ENCODE results near the gene SUFU. TPM values are rescaled to one million over a fixed set of nuclear protein-coding genes. Genes with fewer than 3 reads are reported as not detected.

SUFU gene
- total and polyA plus RNA-seq, 2 of the 13 experiments (the other 11 are each of a cell fraction or from before 2014, with no cell fraction given) = 2.9 to 5.5 TPM

- TF ChIP-seq, protein P1, sequence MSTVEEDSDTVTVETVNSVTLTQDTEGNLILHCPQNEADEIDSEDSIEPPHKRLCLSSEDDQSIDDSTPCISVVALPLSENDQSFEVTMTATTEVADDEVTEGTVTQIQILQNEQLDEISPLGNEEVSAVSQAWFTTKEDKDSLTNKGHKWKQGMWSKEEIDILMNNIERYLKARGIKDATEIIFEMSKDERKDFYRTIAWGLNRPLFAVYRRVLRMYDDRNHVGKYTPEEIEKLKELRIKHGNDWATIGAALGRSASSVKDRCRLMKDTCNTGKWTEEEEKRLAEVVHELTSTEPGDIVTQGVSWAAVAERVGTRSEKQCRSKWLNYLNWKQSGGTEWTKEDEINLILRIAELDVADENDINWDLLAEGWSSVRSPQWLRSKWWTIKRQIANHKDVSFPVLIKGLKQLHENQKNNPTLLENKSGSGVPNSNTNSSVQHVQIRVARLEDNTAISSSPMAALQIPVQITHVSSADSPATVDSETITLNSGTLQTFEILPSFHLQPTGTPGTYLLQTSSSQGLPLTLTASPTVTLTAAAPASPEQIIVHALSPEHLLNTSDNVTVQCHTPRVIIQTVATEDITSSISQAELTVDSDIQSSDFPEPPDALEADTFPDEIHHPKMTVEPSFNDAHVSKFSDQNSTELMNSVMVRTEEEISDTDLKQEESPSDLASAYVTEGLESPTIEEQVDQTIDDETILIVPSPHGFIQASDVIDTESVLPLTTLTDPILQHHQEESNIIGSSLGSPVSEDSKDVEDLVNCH (CRISPR knock-in tag; IDR thresholded peaks at IDR 0.05) = no peak
Measured at GRCh38 chr10:102673236-102673818, 169.6 kb downstream of the SUFU start (continued).

- ChIA-PET CTCF (ENCODE audit: low intra/inter-chr PET ratio, low total read pairs) (no interaction called here), POLR2A (interaction anchor here (0.7 to 2.5 kb wide), 7 partner anchors 11 to 46 kb away, joined by 3 to 12 read pairs (median 9); no protein-coding TSS in a partner anchor)
- Histone ChIP-seq H3K27me3 (ENCODE audit: control insufficient read depth in 1 of 2, insufficient read depth in 2 of 2, low read length in 2 of 2) (no peaks in the 10 kb centered on the region), H4K20me1 (ENCODE audit: insufficient read depth, low read length) (no peaks in the 10 kb centered on the region), H3K9me3 (ENCODE audit: low read length) (no peaks in the 10 kb centered on the region), H3K4me1 (ENCODE audit: insufficient read depth, low read length) (peaks cover 100% of the 10 kb centered on the region), H3K27ac (ENCODE audit: extremely low read length, insufficient read depth, low read length) (no peak overlapping the region), H2AFZ (ENCODE audit: low read length) (no peak overlapping the region), H3K79me2 (ENCODE audit: insufficient read depth, low read length) (no peaks in the 10 kb centered on the region), H3K36me3 (replicated peaks in 1 of 2; ENCODE audit: control insufficient read depth in 1 of 2, insufficient read depth in 2 of 2, low read length in 2 of 2) (no peaks in the 10 kb centered on the region), H3K4me2 (ENCODE audit: low read depth, low read length) (peak overlapping the region; percentile 82), H3K4me3 (replicated peaks in 1 of 3; ENCODE audit: insufficient read depth in 1 of 3, low read depth in 2 of 3, low read length in 3 of 3) (peak overlapping the region; percentile 47 to 69 (median 48)), H3K9ac (ENCODE audit: insufficient read depth, low read depth, low read length) (0 out of 2 replicates have a peak overlapping the region, but pooled peaks have one; percentile 26)
- ATAC-seq (peak; percentile 10; the same call in 2 of the 3 replicates), FAIRE-seq (no peak), DNase-seq (ENCODE audit: low spot score) (peak; percentile 60)
- intact Hi-C loops (cut with micrococcal nuclease; ENCODE audit: unreplicated experiment) (no loop called here), in situ Hi-C loops (cut with HindIII; ENCODE audit: extremely low pct_ligation_motif_present, low pct_unique_long_range_greater_than_20kb) (no loop called here)
- 7% methylated on average over 17 of the region's 19 CpGs for WGBS (ENCODE audit: low lambda C conversion rate)
- no TSS peak for BruUV-seq (replicated peaks)
- 0 out of 2 replicates have a peak, but pooled peaks have one; percentile 14 for TF ChIP-seq ZFY (CRISPR knock-in tag; IDR thresholded peaks at IDR 0.05)
- TF ChIP-seq ZNF691 (CRISPR knock-in tag; IDR thresholded peaks at IDR 0.05; ENCODE audit: borderline replicate concordance, low read depth) = no peak
- TF ChIP-seq CREBL2 (CRISPR knock-in tag; IDR thresholded peaks at IDR 0.05; ENCODE audit: borderline replicate concordance) = no peak
- 0 out of 2 replicates have a peak, but pooled peaks have one; percentile 4 for TF ChIP-seq ZFX (CRISPR knock-in tag; IDR thresholded peaks at IDR 0.05; ENCODE audit: low read depth)
- TF ChIP-seq GFI1 (CRISPR knock-in tag; IDR thresholded peaks at IDR 0.05; ENCODE audit: borderline replicate concordance) = no peak
- peak; percentile 60 for TF ChIP-seq RFX3 (CRISPR knock-in tag; IDR thresholded peaks at IDR 0.05)
- TF ChIP-seq NFE2L1 (CRISPR knock-in tag; IDR thresholded peaks at IDR 0.05; ENCODE audit: borderline replicate concordance) = no peak
- TF ChIP-seq ZHX2 (IDR thresholded peaks at IDR 0.05; ENCODE audit: low read depth) = peak; percentile 12; the same call in 1 of the 2 replicates
- no peak for TF ChIP-seq ZHX2 (CRISPR knock-in tag; IDR thresholded peaks at IDR 0.05; ENCODE audit: borderline replicate concordance)
Measured at GRCh38 chr10:102673819-102674511, 170.2 kb downstream of the SUFU start.

Measured in HepG2 (cell line).